T-helper 2 cell treated with Interferon-gamma antibody and Interleukin-4, amounts not matched to agents 100 ng/mL and 5 ng/mL, for 36 hours (primary cell): ENCODE measurements around the gene ITPK1. TPM values are rescaled to one million over a fixed set of nuclear protein-coding genes. Genes with fewer than 3 reads are reported as not detected.

Source experiments
- intact Hi-C: fragments of 100-400 bp; cut with micrococcal nuclease; formaldehyde crosslinking; loops from one replicate; pipeline ENCODE4 v1.15.1; 2023
- total RNA-seq: library from RNA; stranded (reverse); gene quantifications from 2 replicates; pipeline ENCODE4 v1.2.3, GENCODE V29; 2022

ITPK1 gene
- total RNA-seq, 1 donor from 2014 or later: 84.1 TPM

- intact Hi-C loops: no loop called here
Measured at GRCh38 chr14:93015505-93015904, 100.2 kb downstream of the ITPK1 start.

- intact Hi-C loops: no loop called here
Measured at GRCh38 chr14:93015064-93015463, 100.7 kb downstream of the ITPK1 start.

- intact Hi-C loops: no loop called here
Measured at GRCh38 chr14:93014058-93015023, 101.4 kb downstream of the ITPK1 start.

GRCh38 chr14:93012951-93013719 lies 102.6 kb downstream of the ITPK1 start:
- intact Hi-C loops: no loop called here

- intact Hi-C loops: no loop called here
Measured at GRCh38 chr14:93012506-93012905, 103.2 kb downstream of the ITPK1 start.

GRCh38 chr14:93011650-93012325 lies 103.9 kb downstream of the ITPK1 start:
- intact Hi-C loops: no loop called here

- intact Hi-C loops: no loop called here
Measured at GRCh38 chr14:93011141-93011529, 104.6 kb downstream of the ITPK1 start.

- intact Hi-C loops: no loop called here
Measured at GRCh38 chr14:93010522-93011140, 105.1 kb downstream of the ITPK1 start.

GRCh38 chr14:93010130-93010499 lies 105.6 kb downstream of the ITPK1 start:
- intact Hi-C loops: no loop called here

- intact Hi-C loops: no loop called here
Measured at GRCh38 chr14:93009471-93010129, 106.1 kb downstream of the ITPK1 start.

GRCh38 chr14:93008381-93008780 lies 107.3 kb downstream of the ITPK1 start:
- intact Hi-C loops: no loop called here

GRCh38 chr14:93007225-93007997 lies 108.3 kb downstream of the ITPK1 start:
- intact Hi-C loops: no loop called here

GRCh38 chr14:93006567-93007051 lies 109.1 kb downstream of the ITPK1 start:
- intact Hi-C loops: no loop called here

- intact Hi-C loops: no loop called here
Measured at GRCh38 chr14:93005838-93006237, 109.9 kb downstream of the ITPK1 start.

GRCh38 chr14:93005135-93005813 lies 110.5 kb downstream of the ITPK1 start:
- intact Hi-C loops: no loop called here

GRCh38 chr14:93004699-93005082 lies 111.0 kb downstream of the ITPK1 start:
- intact Hi-C loops: no loop called here

- intact Hi-C loops: no loop called here
Measured at GRCh38 chr14:93003945-93004698, 111.6 kb downstream of the ITPK1 start.

- intact Hi-C loops: no loop called here
Measured at GRCh38 chr14:93002851-93003298, 112.8 kb downstream of the ITPK1 start.
